Type B pancreatic cell (in vitro differentiated cells): ENCODE measurements around the gene GIPC2. TPM values are rescaled to one million over a fixed set of nuclear protein-coding genes. Genes with fewer than 3 reads are reported as not detected.

Experiments used
- DNase-seq: peaks from one replicate; pipeline ENCODE4 v3.0.0; 2021; ENCODE audit warnings: mixed read lengths; ENCODE audit not compliant: unreplicated experiment; ENCODE audit errors: extremely low spot score
- H3K27ac Mint-ChIP-seq: 2 replicates; pipeline ENCODE4 v1.8.0; 2021; ENCODE audit warnings: mild to moderate bottlenecking, mixed read lengths
- H3K27me3 Mint-ChIP-seq: 2 replicates; pipeline ENCODE4 v1.8.0; 2021; ENCODE audit warnings: mixed read lengths
- H3K36me3 Mint-ChIP-seq: 2 replicates; pipeline ENCODE4 v1.8.0; 2021; ENCODE audit warnings: mixed read lengths
- H3K4me1 Mint-ChIP-seq: one replicate; pipeline ENCODE4 v1.8.0; 2021; ENCODE audit warnings: mixed read lengths; ENCODE audit not compliant: unreplicated experiment
- H3K4me3 Mint-ChIP-seq: 2 replicates; pipeline ENCODE4 v1.8.0; 2021; ENCODE audit warnings: mild to moderate bottlenecking, mixed read lengths
- H3K9me3 Mint-ChIP-seq: 2 replicates; pipeline ENCODE4 v1.8.0; 2021; ENCODE audit warnings: mixed read lengths
- CTCF ChIP-seq: fragments of 200-600 bp; sonication (generic); conservative IDR thresholded peaks from 2 replicates; pipeline ENCODE4 v1.5.0; 2021; ENCODE audit warnings: antibody characterized with exemption, mild to moderate bottlenecking
- total RNA-seq: library from RNA; stranded (reverse); gene quantifications from 2 replicates; pipeline ENCODE4 v1.2.1, GENCODE V29; 2021; ENCODE audit warnings: low replicate concordance

Gene GIPC2
- total RNA-seq, 1 donor from 2014 or later, result 2.9 TPM

DNA sequence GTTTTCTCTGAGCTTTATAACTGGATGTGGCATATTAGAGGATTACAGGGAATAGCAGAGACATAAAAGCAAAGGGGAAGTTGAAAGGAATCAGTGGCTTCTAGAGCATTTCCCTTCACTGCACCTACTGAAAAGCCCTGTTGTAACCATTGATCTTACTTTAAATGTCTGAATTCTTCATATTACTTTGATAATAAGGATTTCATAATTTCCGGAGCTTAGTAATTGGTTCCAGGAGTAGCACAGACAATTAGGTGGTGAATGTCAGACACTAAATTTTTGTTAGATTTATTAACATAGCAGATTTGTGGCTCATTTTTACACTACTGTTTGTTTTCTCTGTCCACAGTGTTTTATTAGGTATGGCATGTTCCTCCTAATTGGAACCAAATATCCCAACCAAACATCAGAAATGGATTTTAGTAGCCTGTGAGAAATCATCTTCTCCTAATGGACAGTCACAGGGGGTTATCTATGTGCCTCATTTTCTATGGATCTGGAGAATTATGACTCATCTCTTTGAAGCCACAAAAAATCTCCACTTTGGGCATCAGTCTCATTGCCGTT lies 100.5 kb downstream of the GIPC2 start:
- Mint-ChIP-seq H3K9me3 (no peaks in the 10 kb centered on the region), H3K27me3 (peaks cover 7% of the 10 kb centered on the region), H3K4me3 (no peak overlapping the region), H3K36me3 (no peaks in the 10 kb centered on the region), H3K27ac (no peak overlapping the region), H3K4me1 (peaks cover 4% of the 10 kb centered on the region)
- DNase-seq, result no peak
- TF ChIP-seq CTCF, result no peak

DNA sequence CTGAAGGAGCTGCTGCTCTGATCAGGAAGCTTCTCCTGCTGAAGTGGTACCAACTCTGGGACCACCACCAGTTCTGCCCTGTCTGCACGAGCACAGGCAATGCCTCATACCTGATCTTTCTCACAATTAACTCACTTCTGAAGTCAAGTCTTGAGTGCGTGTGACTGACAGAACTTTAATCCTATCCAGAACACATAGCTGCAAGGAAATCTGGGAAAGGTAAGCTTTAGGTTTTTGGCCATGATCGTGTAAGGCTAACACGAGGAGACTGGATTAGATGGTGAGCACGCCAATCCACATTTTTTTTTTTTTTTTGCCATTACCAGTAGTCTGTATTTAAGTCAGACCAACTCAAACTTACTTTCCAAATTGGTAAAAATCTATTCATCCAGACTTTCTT lies 101.3 kb downstream of the GIPC2 start:
- H3K4me1 Mint-ChIP-seq, result peaks cover 4% of the 10 kb centered on the region
- DNase-seq, result no peak
- H3K4me3 Mint-ChIP-seq, result no peak overlapping the region
- no peaks in the 10 kb centered on the region for H3K36me3 Mint-ChIP-seq
- no peaks in the 10 kb centered on the region for H3K9me3 Mint-ChIP-seq
- H3K27ac Mint-ChIP-seq, result no peak overlapping the region
- H3K27me3 Mint-ChIP-seq, result no peaks in the 10 kb centered on the region
- no peak for TF ChIP-seq CTCF

- no peak for TF ChIP-seq CTCF
- Mint-ChIP-seq H3K27ac (no peak overlapping the region), H3K4me1 (peaks cover 4% of the 10 kb centered on the region), H3K36me3 (no peaks in the 10 kb centered on the region), H3K27me3 (no peaks in the 10 kb centered on the region), H3K9me3 (no peaks in the 10 kb centered on the region), H3K4me3 (no peak overlapping the region)
- DNase-seq, result no peak
Measured at GRCh38 chr1:78153092-78153736, 107.4 kb downstream of the GIPC2 start.

GRCh38 chr1:78155121-78155520 lies 109.4 kb downstream of the GIPC2 start:
- H3K36me3 Mint-ChIP-seq, result no peaks in the 10 kb centered on the region
- no peak for DNase-seq

GRCh38 chr1:78156805-78157521 lies 111.2 kb downstream of the GIPC2 start:
- H3K27me3 Mint-ChIP-seq, result no peaks in the 10 kb centered on the region
- H3K27ac Mint-ChIP-seq, result no peak overlapping the region
- no peak for DNase-seq
- H3K4me3 Mint-ChIP-seq, result no peak overlapping the region
- no peaks in the 10 kb centered on the region for H3K36me3 Mint-ChIP-seq
- no peaks in the 10 kb centered on the region for H3K9me3 Mint-ChIP-seq
- H3K4me1 Mint-ChIP-seq, result peaks cover 4% of the 10 kb centered on the region
- no peak for TF ChIP-seq CTCF

More at GRCh38 chr1:78155121-78155520, 109.4 kb downstream of the GIPC2 start:
- H3K4me1 Mint-ChIP-seq, result peaks cover 4% of the 10 kb centered on the region
- H3K27me3 Mint-ChIP-seq, result no peaks in the 10 kb centered on the region
- H3K4me3 Mint-ChIP-seq, result no peak overlapping the region
- no peaks in the 10 kb centered on the region for H3K9me3 Mint-ChIP-seq
- TF ChIP-seq CTCF, result no peak
- H3K27ac Mint-ChIP-seq, result no peak overlapping the region
